NT2/D1 (cell line): ENCODE results near the gene BTG2.
A peak's percentile ranks its signal among the peaks of the same experiment; 100 is the strongest.

Source experiments
- DNase-seq: peaks from one replicate; pipeline ENCODE4 v3.0.0-alpha.2; 2011; ENCODE audit warnings: low read depth, low spot score
- H3K27me3 ChIP-seq: 2 replicates; pipeline ENCODE4 v1.6.0; 2011; ENCODE audit warnings: mild to moderate bottlenecking; ENCODE audit not compliant: insufficient read length, insufficient read depth
- H3K36me3 ChIP-seq: 2 replicates; pipeline ENCODE4 v1.6.1; 2011; ENCODE audit warnings: mild to moderate bottlenecking, low read length, mixed read lengths; ENCODE audit not compliant: insufficient read depth, insufficient read length
- H3K4me1 ChIP-seq: 2 replicates; pipeline ENCODE4 v1.5.1; 2011; ENCODE audit not compliant: insufficient read depth, insufficient read length
- H3K4me3 ChIP-seq: 2 replicates; pipeline ENCODE4 v1.5.1; 2011; ENCODE audit warnings: low read depth; ENCODE audit not compliant: insufficient read length
- H3K9ac ChIP-seq: 2 replicates; pipeline ENCODE4 v1.6.0; 2011; ENCODE audit warnings: low read depth; ENCODE audit not compliant: insufficient read length
- H3K9me3 ChIP-seq: 2 replicates; pipeline ENCODE4 v1.5.1; 2011; ENCODE audit warnings: mild to moderate bottlenecking, low read length; ENCODE audit not compliant: insufficient read depth
- SUZ12 ChIP-seq: IDR thresholded peaks from 2 replicates; pipeline ENCODE4 v1.6.1; 2011; ENCODE audit not compliant: insufficient read length, insufficient read depth; ENCODE audit errors: extremely low read depth
- YY1 ChIP-seq: IDR thresholded peaks from 2 replicates; pipeline ENCODE4 v1.6.1; 2011; ENCODE audit not compliant: insufficient read length, insufficient read depth
- ZNF274 ChIP-seq: IDR thresholded peaks from 2 replicates; pipeline ENCODE4 v1.6.1; 2011; ENCODE audit warnings: mild to moderate bottlenecking, low read depth, low read length

BTG2 gene

GRCh38 chr1:203300441-203301330, 4.6 kb upstream of the BTG2 start:
- TF ChIP-seq ZNF274: no peak
- TF ChIP-seq YY1: no peak
- TF ChIP-seq SUZ12: no peak
- Histone ChIP-seq H3K4me1 (peaks cover 6% of the 10 kb centered on the region), H3K4me3 (no peak overlapping the region), H3K36me3 (no peaks in the 10 kb centered on the region), H3K9ac (no peak overlapping the region), H3K9me3 (no peaks in the 10 kb centered on the region), H3K27me3 (peaks cover 76% of the 10 kb centered on the region)
- DNase-seq: no peak

GRCh38 chr1:203301331-203301668, 4.0 kb upstream of the BTG2 start:
- H3K36me3 ChIP-seq: peaks cover under 1% of the 10 kb centered on the region
- no peaks in the 10 kb centered on the region for H3K9me3 ChIP-seq
- H3K4me3 ChIP-seq: no peak overlapping the region
- peaks cover 11% of the 10 kb centered on the region for H3K4me1 ChIP-seq
- peaks cover 77% of the 10 kb centered on the region for H3K27me3 ChIP-seq
- TF ChIP-seq ZNF274 (no peak), YY1 (no peak), SUZ12 (no peak)
- DNase-seq: no peak
- no peak overlapping the region for H3K9ac ChIP-seq

GRCh38 chr1:203302456-203302855, 2.9 kb upstream of the BTG2 start:
- no peak overlapping the region for H3K4me3 ChIP-seq
- H3K9ac ChIP-seq: no peak overlapping the region
- H3K36me3 ChIP-seq: peaks cover 12% of the 10 kb centered on the region
- peaks cover 19% of the 10 kb centered on the region for H3K4me1 ChIP-seq
- H3K9me3 ChIP-seq: no peaks in the 10 kb centered on the region
- TF ChIP-seq ZNF274: no peak
- TF ChIP-seq YY1: no peak
- TF ChIP-seq SUZ12: no peak
- DNase-seq: no peak
- peaks cover 77% of the 10 kb centered on the region for H3K27me3 ChIP-seq

- TF ChIP-seq YY1: no peak
- no peak for TF ChIP-seq ZNF274
- no peak for TF ChIP-seq SUZ12
- Histone ChIP-seq H3K9me3 (no peaks in the 10 kb centered on the region), H3K4me3 (no peak overlapping the region), H3K27me3 (peaks cover 75% of the 10 kb centered on the region), H3K36me3 (peaks cover 16% of the 10 kb centered on the region), H3K9ac (no peak overlapping the region), H3K4me1 (peaks cover 19% of the 10 kb centered on the region)
- DNase-seq: no peak
These were observed 2.4 kb upstream of the BTG2 start for GRCh38 chr1:203302894-203303293.

- no peaks in the 10 kb centered on the region for H3K9me3 ChIP-seq
- TF ChIP-seq ZNF274: no peak
- TF ChIP-seq YY1: no peak
- no peak for TF ChIP-seq SUZ12
- DNase-seq: no peak
- H3K4me3 ChIP-seq: peak overlapping the region; percentile 2
- H3K4me1 ChIP-seq: peaks cover 27% of the 10 kb centered on the region
- peaks cover 75% of the 10 kb centered on the region for H3K27me3 ChIP-seq
- peaks cover 32% of the 10 kb centered on the region for H3K36me3 ChIP-seq
- H3K9ac ChIP-seq: peak overlapping the region; percentile 11
These were observed 864 bp upstream of the BTG2 start for GRCh38 chr1:203304391-203304918.

GRCh38 chr1:203305809-203306088, 430 bp downstream of the BTG2 start:
- TF ChIP-seq SUZ12: no peak
- Histone ChIP-seq H3K9me3 (no peaks in the 10 kb centered on the region), H3K36me3 (peaks cover 41% of the 10 kb centered on the region), H3K4me1 (peaks cover 30% of the 10 kb centered on the region), H3K4me3 (peak overlapping the region; percentile 88), H3K27me3 (peaks cover 78% of the 10 kb centered on the region), H3K9ac (peak overlapping the region; percentile 93)
- DNase-seq: no peak

GRCh38 chr1:203306089-203306964, 1.0 kb downstream of the BTG2 start:
- peaks cover 78% of the 10 kb centered on the region for H3K27me3 ChIP-seq
- TF ChIP-seq YY1: no peak
- TF ChIP-seq ZNF274: no peak
- no peak for TF ChIP-seq SUZ12
- peak overlapping the region; percentile 88 for H3K4me3 ChIP-seq
- peak overlapping the region; percentile 93 for H3K9ac ChIP-seq
- H3K9me3 ChIP-seq: no peaks in the 10 kb centered on the region
- H3K4me1 ChIP-seq: peaks cover 30% of the 10 kb centered on the region
- no peak for DNase-seq
- H3K36me3 ChIP-seq: peaks cover 41% of the 10 kb centered on the region
